BLaER1 (cell line): Measurements from ENCODE around the gene RACK1.
A peak's percentile ranks its signal among the peaks of the same experiment; 100 is the strongest.

Experiments
- H3K27ac ChIP-seq: shearing (Covaris generic); formaldehyde crosslinking; 2 replicates; pipeline ENCODE4 v1.8.1; 2022
- H3K27me3 ChIP-seq: shearing (Covaris generic); formaldehyde crosslinking; 2 replicates; pipeline ENCODE4 v1.8.1; 2022
- H3K36me3 ChIP-seq: shearing (Covaris generic); formaldehyde crosslinking; 2 replicates; pipeline ENCODE4 v1.8.1; 2022
- H3K4me1 ChIP-seq: shearing (Covaris generic); formaldehyde crosslinking; 2 replicates; pipeline ENCODE4 v1.8.1; 2022
- H3K4me2 ChIP-seq: shearing (Covaris generic); formaldehyde crosslinking; 2 replicates; pipeline ENCODE4 v1.8.1; 2022
- H3K4me3 ChIP-seq: shearing (Covaris generic); formaldehyde crosslinking; 2 replicates; pipeline ENCODE4 v1.8.1; 2022
- H3K9ac ChIP-seq: shearing (Covaris generic); formaldehyde crosslinking; 2 replicates; pipeline ENCODE4 v1.8.1; 2022
- H3K9me3 ChIP-seq: shearing (Covaris generic); formaldehyde crosslinking; 2 replicates; pipeline ENCODE4 v1.8.1; 2022
- H4K20me1 ChIP-seq: shearing (Covaris generic); formaldehyde crosslinking; 2 replicates; pipeline ENCODE4 v1.8.1; 2022
- Cebpa-rat ChIP-seq: shearing (Covaris generic); IDR thresholded peaks from 2 replicates; pipeline ENCODE4 v1.8.1; 2022

The RACK1 gene

GRCh38 chr5:181259974-181260719, 16.4 kb upstream of the RACK1 start:
- Histone ChIP-seq H3K36me3 (peaks cover 55% of the 10 kb centered on the region), H3K9me3 (no peaks in the 10 kb centered on the region), H3K4me1 (peaks cover 59% of the 10 kb centered on the region), H3K4me3 (peak overlapping the region; percentile 95), H3K9ac (peak overlapping the region; percentile 100), H3K27ac (peak overlapping the region; percentile 99), H4K20me1 (peaks cover 66% of the 10 kb centered on the region), H3K27me3 (no peaks in the 10 kb centered on the region), H3K4me2 (peak overlapping the region; percentile 94)
- no peak for TF ChIP-seq Cebpa-rat

- H3K9me3 ChIP-seq, result no peaks in the 10 kb centered on the region
- peaks cover 56% of the 10 kb centered on the region for H3K36me3 ChIP-seq
- TF ChIP-seq Cebpa-rat, result no peak
- peak overlapping the region; percentile 94 for H3K4me2 ChIP-seq
- H3K4me1 ChIP-seq, result peaks cover 59% of the 10 kb centered on the region
- H3K9ac ChIP-seq, result peak overlapping the region; percentile 100
- no peaks in the 10 kb centered on the region for H3K27me3 ChIP-seq
- H4K20me1 ChIP-seq, result peaks cover 75% of the 10 kb centered on the region
- H3K4me3 ChIP-seq, result peak overlapping the region; percentile 95
- H3K27ac ChIP-seq, result no peak overlapping the region
Measured at GRCh38 chr5:181259283-181259682, 15.6 kb upstream of the RACK1 start.

- no peak overlapping the region for H3K27ac ChIP-seq
- TF ChIP-seq Cebpa-rat, result no peak
- H3K27me3 ChIP-seq, result no peaks in the 10 kb centered on the region
- peaks cover 59% of the 10 kb centered on the region for H3K4me1 ChIP-seq
- peaks cover 56% of the 10 kb centered on the region for H3K36me3 ChIP-seq
- H3K9ac ChIP-seq, result peak overlapping the region; percentile 100
- peaks cover 82% of the 10 kb centered on the region for H4K20me1 ChIP-seq
- H3K4me2 ChIP-seq, result peak overlapping the region; percentile 94
- peak overlapping the region; percentile 95 for H3K4me3 ChIP-seq
- H3K9me3 ChIP-seq, result no peaks in the 10 kb centered on the region
Measured at GRCh38 chr5:181258576-181258975, 14.9 kb upstream of the RACK1 start.

- Histone ChIP-seq H3K4me1 (peaks cover 71% of the 10 kb centered on the region), H3K4me2 (no peak overlapping the region)
Measured at GRCh38 chr5:181255836-181256578, 12.3 kb upstream of the RACK1 start.

GRCh38 chr5:181255276-181255675, 11.6 kb upstream of the RACK1 start:
- peaks cover 100% of the 10 kb centered on the region for H4K20me1 ChIP-seq
- H3K9me3 ChIP-seq, result no peaks in the 10 kb centered on the region
- no peak overlapping the region for H3K4me3 ChIP-seq
- no peak overlapping the region for H3K4me2 ChIP-seq
- peaks cover 77% of the 10 kb centered on the region for H3K4me1 ChIP-seq
- H3K27ac ChIP-seq, result no peak overlapping the region
- H3K9ac ChIP-seq, result no peak overlapping the region
- H3K27me3 ChIP-seq, result no peaks in the 10 kb centered on the region
- H3K36me3 ChIP-seq, result peaks cover 76% of the 10 kb centered on the region
- no peak for TF ChIP-seq Cebpa-rat

More at GRCh38 chr5:181255836-181256578, 12.3 kb upstream of the RACK1 start:
- H3K36me3 ChIP-seq, result peaks cover 69% of the 10 kb centered on the region
- no peak overlapping the region for H3K9ac ChIP-seq
- H3K9me3 ChIP-seq, result no peaks in the 10 kb centered on the region
- no peak for TF ChIP-seq Cebpa-rat
- H4K20me1 ChIP-seq, result peaks cover 95% of the 10 kb centered on the region
- H3K4me3 ChIP-seq, result no peak overlapping the region
- no peaks in the 10 kb centered on the region for H3K27me3 ChIP-seq
- H3K27ac ChIP-seq, result no peak overlapping the region

- Histone ChIP-seq H4K20me1 (peaks cover 67% of the 10 kb centered on the region), H3K4me2 (peak overlapping the region; percentile 99), H3K9ac (peak overlapping the region; percentile 100), H3K9me3 (no peaks in the 10 kb centered on the region), H3K36me3 (peaks cover 37% of the 10 kb centered on the region), H3K4me3 (peak overlapping the region; percentile 97), H3K27ac (peak overlapping the region; percentile 64; the same call in 1 of the 2 replicates), H3K27me3 (no peaks in the 10 kb centered on the region), H3K4me1 (peaks cover 75% of the 10 kb centered on the region)
- TF ChIP-seq Cebpa-rat, result no peak
Measured at GRCh38 chr5:181248277-181248676, 4.6 kb upstream of the RACK1 start.

- Histone ChIP-seq H3K36me3 (peaks cover 38% of the 10 kb centered on the region), H3K9ac (peak overlapping the region; percentile 100), H3K4me1 (peaks cover 72% of the 10 kb centered on the region), H3K9me3 (no peaks in the 10 kb centered on the region), H3K4me3 (peak overlapping the region; percentile 97), H3K27ac (peak overlapping the region; percentile 97), H3K27me3 (no peaks in the 10 kb centered on the region), H3K4me2 (peak overlapping the region; percentile 99), H4K20me1 (peaks cover 67% of the 10 kb centered on the region)
- TF ChIP-seq Cebpa-rat, result no peak
Measured at GRCh38 chr5:181246276-181247049, 2.8 kb upstream of the RACK1 start.

- Histone ChIP-seq H3K27ac (peak overlapping the region; percentile 97), H4K20me1 (peaks cover 67% of the 10 kb centered on the region), H3K9me3 (no peaks in the 10 kb centered on the region), H3K9ac (peak overlapping the region; percentile 100), H3K27me3 (no peaks in the 10 kb centered on the region), H3K4me1 (peaks cover 72% of the 10 kb centered on the region), H3K4me2 (peak overlapping the region; percentile 99), H3K4me3 (peak overlapping the region; percentile 97), H3K36me3 (peaks cover 38% of the 10 kb centered on the region)
- no peak for TF ChIP-seq Cebpa-rat
Measured at GRCh38 chr5:181245427-181246275, 1.9 kb upstream of the RACK1 start.
